Right ventricle myocardium inferior (tissue), 1 donor: ENCODE data around the gene RASGRP4. TPM values are rescaled to one million over a fixed set of nuclear protein-coding genes. Genes with fewer than 3 reads are reported as not detected.

Source experiments
- ATAC-seq: fragments of 200-7000 bp; cut with Tn5 transposase; one replicate; pipeline ENCODE4 v1.9.1; 2020; ENCODE audit warnings: mild to moderate bottlenecking, moderate library complexity
- DNase-seq: peaks from one replicate; pipeline ENCODE4 v3.0.0; 2021; ENCODE audit errors: missing footprints
- intact Hi-C: fragments of 100-400 bp; cut with DNase I; formaldehyde crosslinking; loops from one replicate; pipeline ENCODE4 v1.11.0; 2022
- total RNA-seq: library from RNA; stranded (reverse); fragmentation: NEBNext Ultra II Directional; extraction: Animal tissue kit (Norgen Biotek cat#: 25700); gene quantifications from one replicate; pipeline ENCODE4 v1.2.1, GENCODE V29; 2021
- donor health status: DM: no; HTN: yes; CAD: no; lungs with severe emphysema.

The RASGRP4 gene
- total RNA-seq, 1 donor from 2014 or later = 1.7 TPM

GRCh38 chr19:38360839-38361631, 65.0 kb downstream of the RASGRP4 start:
- intact Hi-C loops = no loop called here
- ATAC-seq = peak; percentile 15
- DNase-seq = no peak

- no peak for DNase-seq
- intact Hi-C loops = no loop called here
- no peak for ATAC-seq
Measured at GRCh38 chr19:38360351-38360750, 65.7 kb downstream of the RASGRP4 start.

DNA sequence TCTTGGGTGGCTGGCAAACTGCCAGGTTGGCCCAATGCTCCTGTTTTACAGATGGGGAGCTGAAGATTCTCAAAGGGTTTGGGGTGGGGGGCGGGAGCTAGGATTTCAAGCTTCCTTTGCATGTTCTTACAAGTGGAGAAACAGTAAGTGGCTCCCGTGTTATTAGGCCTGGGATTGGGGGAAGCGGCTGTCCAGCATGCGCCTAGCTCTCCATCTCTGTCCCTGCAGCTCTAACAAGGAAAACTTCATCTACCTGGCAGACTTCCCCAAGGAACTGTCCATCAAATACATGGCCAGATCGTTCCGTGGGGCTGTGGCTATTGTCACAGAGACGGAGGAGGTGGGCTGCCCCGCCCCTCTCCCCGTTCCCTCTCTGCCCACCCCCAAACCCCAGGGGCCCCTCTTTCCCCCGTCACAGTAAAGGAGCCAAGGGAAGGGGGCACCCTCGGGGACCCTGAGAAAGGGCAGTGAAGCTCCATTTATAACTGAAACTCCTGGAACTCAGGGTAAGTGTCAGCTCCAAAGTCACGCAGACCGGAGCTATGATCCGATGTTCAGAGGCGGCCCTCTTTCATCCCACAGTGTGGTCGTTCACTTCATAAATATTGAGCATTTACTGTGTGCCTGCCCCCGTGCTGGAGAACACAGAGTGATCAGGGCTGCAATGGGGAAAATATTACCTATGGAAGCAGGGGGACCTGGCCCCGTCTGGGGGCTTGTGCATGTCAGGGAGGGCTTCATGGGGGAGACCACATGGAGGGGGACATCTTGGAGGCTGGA, 66.6 kb downstream of the RASGRP4 start:
- no peak for ATAC-seq
- intact Hi-C loops = no loop called here
- no peak for DNase-seq

Other genes with a start within 250 kb of the RASGRP4 start
- 0.11 TPM for gene DPF1, start 202.0 kb downstream of the RASGRP4 start, total RNA-seq
- 35.9 TPM for gene PPP1R14A, start 169.8 kb downstream of the RASGRP4 start, total RNA-seq
- gene SPINT2, start 161.6 kb downstream of the RASGRP4 start, total RNA-seq = 9.1 TPM
- gene C19orf33, start 122.0 kb downstream of the RASGRP4 start, total RNA-seq = 6.7 TPM
- 34.7 TPM for gene YIF1B, start 110.3 kb downstream of the RASGRP4 start, total RNA-seq
- gene KCNK6, start 106.4 kb downstream of the RASGRP4 start, total RNA-seq = 7.2 TPM
- 0.84 TPM for gene CATSPERG, start 90.4 kb downstream of the RASGRP4 start, total RNA-seq
- gene PSMD8, start 51.6 kb downstream of the RASGRP4 start, total RNA-seq = 280 TPM
- not detected for gene GGN, start 38.2 kb downstream of the RASGRP4 start, total RNA-seq
- gene SPRED3, start 37.5 kb downstream of the RASGRP4 start, total RNA-seq = 0.16 TPM
- gene FAM98C, start 23.1 kb downstream of the RASGRP4 start, total RNA-seq = 15.1 TPM
- gene RYR1, start 7.5 kb upstream of the RASGRP4 start, total RNA-seq = 0.81 TPM
- 3.1 TPM for gene MAP4K1, start 191.7 kb upstream of the RASGRP4 start, total RNA-seq
- gene EIF3K, start 193.0 kb upstream of the RASGRP4 start, total RNA-seq = 660 TPM
- gene ACTN4, start 221.4 kb upstream of the RASGRP4 start, total RNA-seq = 145 TPM